ENCODE results near the gene PCGF2.
A peak's percentile ranks its signal among the peaks of the same experiment; 100 is the strongest.
"Not testable (repeated sequence)": the region's sequence is repeated elsewhere in the genome, so short reads cannot be mapped to it uniquely, and the experiment has no call there.

Gene PCGF2

DNA sequence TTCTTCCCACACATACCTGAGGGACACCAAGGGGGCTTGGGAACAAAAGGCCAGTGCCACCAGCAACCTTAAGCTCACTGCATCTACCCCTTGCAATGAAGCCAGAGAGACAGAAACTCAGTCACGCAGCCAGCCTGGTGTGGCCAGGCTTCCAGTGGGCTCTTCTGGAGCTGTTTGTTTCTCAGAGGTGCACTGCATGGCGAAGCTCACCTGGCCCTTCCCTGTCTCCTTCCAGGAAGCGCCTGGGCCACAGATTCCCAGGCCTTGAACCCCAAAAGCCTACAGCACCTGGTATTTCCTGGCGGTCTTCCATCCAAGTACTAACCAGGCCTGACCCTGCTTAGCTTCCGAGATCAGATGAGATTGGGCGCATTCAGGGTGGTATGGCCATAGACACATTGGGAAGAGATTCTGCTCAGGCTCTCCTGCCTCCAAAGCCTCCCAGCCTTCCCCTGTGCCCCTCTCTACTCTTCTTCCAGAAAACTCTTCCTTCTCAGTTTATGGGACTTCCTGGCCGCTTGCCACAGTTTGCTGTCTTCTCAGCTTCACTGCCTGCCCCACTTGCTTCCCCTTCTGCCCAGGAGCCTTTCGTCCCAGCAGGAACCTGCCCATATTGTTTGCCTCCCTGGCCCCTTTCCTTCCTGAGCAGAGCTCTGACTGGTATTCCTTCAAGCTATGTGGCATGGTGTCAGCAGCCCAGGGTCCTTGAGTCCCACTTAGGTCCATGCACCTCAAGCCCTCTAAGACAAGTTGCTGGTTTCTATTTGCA, 16.4 kb downstream of the PCGF2 start:
- TF ChIP-seq PAX5 (IDR thresholded peaks at IDR 0.05; ENCODE audit: insufficient read depth, low read length, severe bottlenecking) (no peak), TAF1 (IDR thresholded peaks at IDR 0.05; ENCODE audit: low read depth, low read length) (no peak), POLR2A (IDR thresholded peaks at IDR 0.05; ENCODE audit: low read depth, low read length) (no peak), SPI1 (IDR thresholded peaks at IDR 0.05; ENCODE audit: low read depth, low read length) (no peak), POU2F2 (IDR thresholded peaks at IDR 0.05; ENCODE audit: low read depth, low read length) (no peak), POLR2AphosphoS5 (IDR thresholded peaks at IDR 0.05; ENCODE audit: low read depth, low read length) (no peak)
- DNase-seq (ENCODE audit: insufficient read length, low spot score) (no peak), FAIRE-seq (no peak)

DNA sequence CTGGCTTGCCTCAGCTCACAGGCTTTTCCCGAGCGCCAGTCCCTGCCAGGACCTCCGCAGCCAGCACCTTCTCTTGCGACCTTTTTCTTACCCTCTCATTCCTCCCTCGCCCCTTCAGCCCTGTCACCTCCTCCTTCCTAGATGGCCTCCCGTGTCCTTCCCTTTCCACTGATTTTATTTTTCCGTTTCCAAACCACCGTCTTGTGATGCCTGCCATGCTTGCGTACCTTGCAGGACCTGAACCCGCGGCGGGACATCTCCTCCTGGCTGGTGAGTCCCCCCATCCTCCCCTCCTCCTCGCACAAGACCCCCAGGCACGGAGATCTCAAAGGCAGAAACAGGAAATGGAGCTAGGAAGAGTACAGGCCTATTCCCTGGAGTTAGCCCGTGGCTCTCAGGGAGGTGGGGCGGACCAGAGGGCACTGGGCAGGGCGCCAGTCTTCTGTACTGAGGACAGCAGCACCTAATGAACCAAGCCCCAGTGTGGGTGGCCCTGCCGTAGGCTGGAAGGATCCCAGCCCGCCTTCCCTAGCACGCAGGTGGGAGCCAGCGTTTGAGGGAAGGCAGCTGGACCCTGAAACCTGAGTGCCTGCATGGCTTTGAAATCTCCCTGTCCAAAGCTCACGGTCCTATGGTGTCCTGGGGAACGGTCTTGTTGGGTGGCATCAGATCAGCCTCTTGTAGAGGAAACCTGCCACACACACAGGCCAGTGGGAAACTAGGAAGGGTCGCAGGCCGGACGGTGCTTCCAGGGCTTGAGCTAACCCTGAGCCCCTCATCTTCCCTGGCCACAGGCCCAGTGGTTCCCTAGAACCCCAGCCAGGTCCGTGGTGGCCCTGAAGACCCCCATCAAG, 17.4 kb downstream of the PCGF2 start:
- DNase-seq (ENCODE audit: insufficient read length, low spot score) (no peak), FAIRE-seq (no peak)
- no peak for TF ChIP-seq POLR2AphosphoS5 (IDR thresholded peaks at IDR 0.05; ENCODE audit: low read depth, low read length)
- TF ChIP-seq POU2F2 (IDR thresholded peaks at IDR 0.05; ENCODE audit: low read depth, low read length), result no peak
- no peak for TF ChIP-seq POLR2A (IDR thresholded peaks at IDR 0.05; ENCODE audit: low read depth, low read length)
- no peak for TF ChIP-seq TAF1 (IDR thresholded peaks at IDR 0.05; ENCODE audit: low read depth, low read length)
- no peak for TF ChIP-seq PAX5 (IDR thresholded peaks at IDR 0.05; ENCODE audit: insufficient read depth, low read length, severe bottlenecking)
- TF ChIP-seq SPI1 (IDR thresholded peaks at IDR 0.05; ENCODE audit: low read depth, low read length), result no peak

DNA sequence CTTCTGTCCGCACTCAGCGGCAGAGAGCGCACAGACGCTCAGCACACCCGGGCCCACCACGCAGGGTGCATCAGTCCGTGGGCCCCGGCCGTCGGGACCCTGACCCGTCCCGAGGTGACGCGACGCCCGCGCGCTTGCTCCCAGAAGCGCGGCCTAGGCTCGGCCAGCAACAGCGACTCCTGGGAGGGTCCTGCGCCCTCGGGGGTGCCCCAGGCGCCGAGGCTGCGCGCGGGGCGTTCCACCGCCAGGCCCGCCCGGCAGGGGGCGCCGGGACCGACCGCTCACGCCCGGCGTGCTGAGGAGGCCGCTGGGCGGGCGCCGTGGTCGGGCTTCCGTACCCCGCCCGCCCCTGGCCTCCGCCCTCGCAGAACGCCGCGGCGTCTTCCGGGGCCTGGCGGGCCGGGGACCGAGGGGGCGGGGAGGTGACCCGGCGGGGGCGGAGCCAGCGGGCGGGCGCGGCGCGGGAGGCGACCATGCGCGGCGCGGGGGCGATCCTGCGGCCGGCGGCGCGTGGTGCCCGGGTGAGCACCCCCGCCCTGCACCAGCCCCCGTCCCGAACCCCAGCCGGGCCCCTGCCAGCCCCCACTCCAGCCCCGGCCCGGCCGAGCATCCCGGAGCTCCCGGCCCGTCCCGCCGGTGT, 18.1 kb downstream of the PCGF2 start, which contains the start of gene CISD3:
Gene CISD3 (plus strand): TSS at position 456 of the 640 bp plus-strand sequence. CDS start 18 bp downstream, at position 474.
- TF ChIP-seq POU2F2 (IDR thresholded peaks at IDR 0.05; ENCODE audit: low read depth, low read length), result no peak
- TF ChIP-seq POLR2A (IDR thresholded peaks at IDR 0.05; ENCODE audit: low read depth, low read length), result no peak
- TF ChIP-seq TAF1 (IDR thresholded peaks at IDR 0.05; ENCODE audit: low read depth, low read length), result no peak
- TF ChIP-seq PAX5 (IDR thresholded peaks at IDR 0.05; ENCODE audit: insufficient read depth, low read length, severe bottlenecking), result peak; percentile 8
- TF ChIP-seq POLR2AphosphoS5 (IDR thresholded peaks at IDR 0.05; ENCODE audit: low read depth, low read length), result 0 out of 2 replicates have a peak, but pooled peaks have one; percentile 50
- DNase-seq (ENCODE audit: insufficient read length, low spot score) (peak; percentile 96), FAIRE-seq (no peak)

DNA sequence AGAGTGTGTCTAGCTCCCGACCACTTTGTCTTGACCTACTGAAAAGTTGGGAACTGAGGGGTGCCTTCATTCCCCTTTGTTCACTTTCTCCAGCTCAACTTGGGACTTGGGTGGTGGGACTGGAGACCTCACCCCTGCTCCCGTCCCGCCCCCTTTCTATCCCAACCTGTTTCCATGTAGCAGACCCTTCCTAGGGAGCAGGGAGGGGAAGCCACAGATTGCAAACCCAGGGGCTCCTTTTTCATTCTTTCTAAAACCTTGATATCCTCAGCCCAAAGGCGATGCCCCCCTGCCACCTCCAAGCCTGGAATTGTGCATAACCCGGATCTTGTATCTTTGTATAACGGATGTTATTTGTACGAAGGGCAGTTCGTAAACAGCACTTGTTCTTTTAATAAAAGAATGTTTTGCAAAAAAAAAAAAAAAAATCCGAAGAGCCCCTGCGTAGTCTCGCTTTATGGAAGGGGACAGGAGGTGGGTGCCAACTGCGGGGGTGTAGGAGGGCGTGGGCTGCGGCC, 18.7 kb downstream of the PCGF2 start:
- no peak for DNase-seq (ENCODE audit: insufficient read length, low spot score)
- no peak for FAIRE-seq
- TF ChIP-seq SPI1 (IDR thresholded peaks at IDR 0.05; ENCODE audit: low read depth, low read length) (no peak), TAF1 (IDR thresholded peaks at IDR 0.05; ENCODE audit: low read depth, low read length) (no peak), POLR2AphosphoS5 (IDR thresholded peaks at IDR 0.05; ENCODE audit: low read depth, low read length) (no peak; the same call in 1 of the 2 replicates)

DNA sequence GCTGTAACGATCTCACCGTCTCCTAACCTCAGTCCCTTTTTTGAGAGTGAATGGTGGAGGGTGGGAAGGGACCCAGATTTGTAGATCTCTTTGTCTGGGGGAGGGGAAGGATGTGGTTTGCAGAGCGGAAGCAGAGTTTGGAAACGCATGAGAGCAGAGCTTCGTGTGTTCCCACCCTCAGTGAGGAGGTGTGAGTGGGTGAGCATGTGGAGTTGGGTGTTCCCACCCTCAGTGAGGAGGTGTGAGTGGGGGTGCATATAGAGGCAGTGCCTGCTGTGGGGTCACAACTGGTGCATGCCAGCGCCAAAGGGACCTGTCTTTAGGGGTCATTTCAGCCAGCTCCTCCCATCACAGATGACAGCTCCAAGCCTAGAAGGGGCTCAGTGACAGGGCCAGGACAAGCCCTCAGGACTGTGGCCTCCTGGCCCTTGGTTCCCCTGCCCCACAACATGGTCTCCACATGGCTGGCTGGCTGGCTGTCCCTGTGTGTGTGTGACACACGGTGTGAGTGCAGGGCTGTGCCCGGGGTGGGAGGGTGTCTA, 19.8 kb downstream of the PCGF2 start:
- DNase-seq (ENCODE audit: insufficient read length, low spot score) (no peak), FAIRE-seq (no peak)
- no peak; the same call in 1 of the 2 replicates for TF ChIP-seq POU2F2 (IDR thresholded peaks at IDR 0.05; ENCODE audit: low read depth, low read length)
- TF ChIP-seq SPI1 (IDR thresholded peaks at IDR 0.05; ENCODE audit: low read depth, low read length), result 0 out of 2 replicates have a peak, but pooled peaks have one; percentile 41
- TF ChIP-seq POLR2AphosphoS5 (IDR thresholded peaks at IDR 0.05; ENCODE audit: low read depth, low read length), result peak; percentile 75
- TF ChIP-seq POLR2A (IDR thresholded peaks at IDR 0.05; ENCODE audit: low read depth, low read length), result no peak

DNA sequence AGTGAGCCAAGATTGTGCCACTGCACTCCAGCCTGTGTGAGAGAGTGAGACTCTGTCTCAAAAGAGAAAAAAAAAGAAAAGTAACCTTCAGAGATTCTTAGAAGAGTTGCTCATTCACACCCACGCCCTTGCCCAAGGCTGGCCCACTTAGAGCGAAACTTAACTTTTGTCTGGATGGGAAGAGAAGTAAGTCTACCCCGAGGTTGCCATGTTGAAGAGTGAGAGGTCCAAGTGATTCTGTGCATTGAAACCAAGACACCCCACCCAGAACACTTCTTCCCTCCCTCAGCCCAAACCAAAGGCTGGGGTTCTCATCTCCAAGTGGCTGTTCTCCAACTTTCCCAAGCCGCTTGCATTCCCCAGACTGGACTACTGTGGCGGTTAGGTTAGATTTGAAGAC, 20.4 kb downstream of the PCGF2 start:
- no peak for TF ChIP-seq PAX5 (IDR thresholded peaks at IDR 0.05; ENCODE audit: insufficient read depth, low read length, severe bottlenecking)
- TF ChIP-seq POU2F2 (IDR thresholded peaks at IDR 0.05; ENCODE audit: low read depth, low read length), result no peak
- TF ChIP-seq TAF1 (IDR thresholded peaks at IDR 0.05; ENCODE audit: low read depth, low read length), result no peak
- no peak for TF ChIP-seq POLR2A (IDR thresholded peaks at IDR 0.05; ENCODE audit: low read depth, low read length)
- no peak for TF ChIP-seq POLR2AphosphoS5 (IDR thresholded peaks at IDR 0.05; ENCODE audit: low read depth, low read length)
- no peak for TF ChIP-seq SPI1 (IDR thresholded peaks at IDR 0.05; ENCODE audit: low read depth, low read length)
- DNase-seq (ENCODE audit: insufficient read length, low spot score), result no peak
- no peak for FAIRE-seq

DNA sequence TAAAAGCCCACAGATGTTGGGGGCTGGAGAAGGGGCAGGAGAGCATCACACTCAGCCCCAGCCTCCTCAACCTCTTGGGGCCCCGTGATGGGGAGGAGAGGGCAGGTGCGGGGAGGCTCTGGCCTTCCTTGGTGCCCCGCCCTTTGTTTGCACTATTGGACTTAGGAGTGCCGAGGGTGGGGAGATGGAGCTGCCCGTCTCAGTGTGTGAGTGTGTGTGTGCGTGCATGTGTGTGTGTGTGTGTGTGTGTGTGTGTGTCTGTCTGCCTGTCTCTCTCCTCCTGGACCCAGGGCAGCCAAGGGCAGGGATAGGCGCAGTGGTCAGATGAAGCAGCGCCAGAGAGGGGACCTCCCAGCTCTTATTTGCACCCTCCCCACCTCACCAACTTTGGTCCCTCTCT, 22.0 kb downstream of the PCGF2 start:
- DNase-seq (ENCODE audit: insufficient read length, low spot score); FAIRE-seq: not testable (repeated sequence)

DNA sequence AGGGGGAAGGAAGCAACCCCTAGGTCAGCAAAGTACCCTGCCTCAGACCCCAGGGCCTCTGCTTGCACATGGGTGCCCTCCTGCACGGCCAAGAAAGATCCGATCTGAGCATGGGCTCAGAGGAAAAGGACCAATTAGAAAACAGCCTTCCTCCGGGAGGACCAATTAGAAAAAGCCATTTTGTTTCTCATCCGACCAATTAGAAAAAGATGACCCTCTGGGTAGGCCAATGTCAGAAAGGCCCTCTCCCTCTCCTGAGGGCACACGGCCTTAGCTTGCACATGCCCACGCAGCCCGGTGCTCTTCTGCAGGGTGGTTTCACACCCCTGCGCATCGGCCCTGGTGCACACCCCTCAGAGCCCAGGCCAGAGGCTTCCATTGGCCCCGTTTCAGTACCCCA, 23.1 kb downstream of the PCGF2 start:
- FAIRE-seq (no peak), DNase-seq (ENCODE audit: insufficient read length, low spot score) (no peak)
- TF ChIP-seq TAF1 (IDR thresholded peaks at IDR 0.05; ENCODE audit: low read depth, low read length) (no peak), POLR2AphosphoS5 (IDR thresholded peaks at IDR 0.05; ENCODE audit: low read depth, low read length) (no peak), POU2F2 (IDR thresholded peaks at IDR 0.05; ENCODE audit: low read depth, low read length) (no peak), POLR2A (IDR thresholded peaks at IDR 0.05; ENCODE audit: low read depth, low read length) (no peak), SPI1 (IDR thresholded peaks at IDR 0.05; ENCODE audit: low read depth, low read length) (no peak), PAX5 (IDR thresholded peaks at IDR 0.05; ENCODE audit: insufficient read depth, low read length, severe bottlenecking) (no peak)

DNA sequence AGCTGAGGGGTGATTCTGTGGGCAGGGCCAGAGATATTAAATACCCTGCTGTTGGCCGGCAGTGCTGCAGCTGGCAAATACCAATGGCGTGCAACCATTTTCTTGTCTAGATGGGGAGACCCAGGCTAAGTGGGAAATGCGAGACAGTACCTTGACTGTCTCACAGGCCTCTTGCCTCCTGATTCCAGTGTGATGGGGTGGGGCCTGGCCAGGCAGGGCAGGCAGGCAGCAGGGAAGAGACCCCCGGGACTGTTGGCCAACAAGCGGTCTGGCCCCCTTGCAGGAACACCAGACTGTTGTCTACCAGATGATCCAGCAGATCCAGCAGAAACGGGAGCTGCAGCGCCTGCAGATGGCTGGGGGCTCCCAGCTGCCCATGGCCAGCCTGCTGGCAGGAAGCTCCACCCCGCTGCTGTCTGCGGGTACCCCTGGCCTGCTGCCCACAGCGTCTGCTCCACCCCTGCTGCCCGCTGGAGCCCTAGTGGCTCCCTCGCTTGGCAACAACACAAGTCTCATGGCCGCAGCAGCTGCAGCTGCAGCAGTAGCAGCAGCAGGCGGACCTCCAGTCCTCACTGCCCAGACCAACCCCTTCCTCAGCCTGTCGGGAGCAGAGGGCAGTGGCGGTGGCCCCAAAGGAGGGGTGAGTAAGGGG, 23.7 kb downstream of the PCGF2 start:
- TF ChIP-seq POU2F2 (IDR thresholded peaks at IDR 0.05; ENCODE audit: low read depth, low read length) (no peak), POLR2A (IDR thresholded peaks at IDR 0.05; ENCODE audit: low read depth, low read length) (no peak), POLR2AphosphoS5 (IDR thresholded peaks at IDR 0.05; ENCODE audit: low read depth, low read length) (no peak)
- no peak for FAIRE-seq
- DNase-seq (ENCODE audit: insufficient read length, low spot score), result no peak

All from GM12891 (cell line).